GM19238 (cell line): ENCODE results near the gene ASB1.

Experiments
- DNase-seq: peaks from one replicate; pipeline ENCODE4 v3.0.0; 2011; ENCODE audit warnings: low spot score; ENCODE audit not compliant: insufficient read length

ASB1 gene

GRCh38 chr2:238426568-238427434, at the start of gene ASB1:
ASB1 (plus strand) TSS chr2:238426927; CDS start chr2:238427071, 144 bp downstream.
- DNase-seq, result peak; percentile 84

- DNase-seq, result no peak
Measured at GRCh38 chr2:238378230-238379095, 48.3 kb upstream of the ASB1 start.

- DNase-seq, result no peak
Measured at GRCh38 chr2:238379096-238379810, 47.5 kb upstream of the ASB1 start.

GRCh38 chr2:238380336-238380735, 46.4 kb upstream of the ASB1 start:
- DNase-seq, result no peak

GRCh38 chr2:238380785-238381184, 45.9 kb upstream of the ASB1 start:
- no peak for DNase-seq

GRCh38 chr2:238381341-238382115, 45.2 kb upstream of the ASB1 start:
- DNase-seq, result no peak

- DNase-seq, result no peak
Measured at GRCh38 chr2:238382381-238382781, 44.3 kb upstream of the ASB1 start.

- no peak for DNase-seq
Measured at GRCh38 chr2:238383135-238383534, 43.6 kb upstream of the ASB1 start.

GRCh38 chr2:238383743-238384380, 42.9 kb upstream of the ASB1 start:
- DNase-seq, result no peak

- DNase-seq, result no peak
Measured at GRCh38 chr2:238387332-238387731, 39.4 kb upstream of the ASB1 start.

GRCh38 chr2:238388794-238389193, 37.9 kb upstream of the ASB1 start:
- DNase-seq, result no peak

- no peak for DNase-seq
Measured at GRCh38 chr2:238389988-238390589, 36.6 kb upstream of the ASB1 start.

GRCh38 chr2:238391042-238391689, 35.6 kb upstream of the ASB1 start:
- DNase-seq, result no peak

- DNase-seq, result no peak
Measured at GRCh38 chr2:238396663-238397062, 30.1 kb upstream of the ASB1 start.

- DNase-seq, result no peak
Measured at GRCh38 chr2:238397356-238397755, 29.4 kb upstream of the ASB1 start.

GRCh38 chr2:238398577-238398976, 28.1 kb upstream of the ASB1 start:
- no peak for DNase-seq

- DNase-seq, result no peak
Measured at GRCh38 chr2:238399094-238399493, 27.6 kb upstream of the ASB1 start.

- DNase-seq, result no peak
Measured at GRCh38 chr2:238401551-238401950, 25.2 kb upstream of the ASB1 start.

GRCh38 chr2:238403632-238404405, 22.9 kb upstream of the ASB1 start:
- no peak for DNase-seq
